ENCODE results near the gene CLPTM1. TPM values are rescaled to one million over a fixed set of nuclear protein-coding genes. Genes with fewer than 3 reads are reported as not detected.
A peak's percentile ranks its signal among the peaks of the same experiment; 100 is the strongest.
"Not testable (repeated sequence)": the region's sequence is repeated elsewhere in the genome, so short reads cannot be mapped to it uniquely, and the experiment has no call there.

The CLPTM1 gene
- total RNA-seq, 2 donors from 2014 or later: 63.1 to 69.3 TPM

DNA sequence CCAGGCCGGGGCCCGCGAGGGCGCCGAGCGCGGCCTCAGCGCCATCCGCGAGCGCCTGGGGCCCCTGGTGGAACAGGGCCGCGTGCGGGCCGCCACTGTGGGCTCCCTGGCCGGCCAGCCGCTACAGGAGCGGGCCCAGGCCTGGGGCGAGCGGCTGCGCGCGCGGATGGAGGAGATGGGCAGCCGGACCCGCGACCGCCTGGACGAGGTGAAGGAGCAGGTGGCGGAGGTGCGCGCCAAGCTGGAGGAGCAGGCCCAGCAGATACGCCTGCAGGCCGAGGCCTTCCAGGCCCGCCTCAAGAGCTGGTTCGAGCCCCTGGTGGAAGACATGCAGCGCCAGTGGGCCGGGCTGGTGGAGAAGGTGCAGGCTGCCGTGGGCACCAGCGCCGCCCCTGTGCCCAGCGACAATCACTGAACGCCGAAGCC, 46.3 kb upstream of the CLPTM1 start:
- H3K27me3 ChIP-seq (replicated peaks; ENCODE audit: insufficient read depth): no peaks in the 10 kb centered on the region
- H3K36me3 ChIP-seq: no peaks in the 10 kb centered on the region
- no peaks in the 10 kb centered on the region for H3K9me3 ChIP-seq
- H3K4me1 ChIP-seq (ENCODE audit: control insufficient read depth in 1 of 2, low read depth in 2 of 2): peaks cover 0 to 7% of the 10 kb centered on the region in 2 donors
- DNase-seq (ENCODE audit: low spot score): no peak
- H3K4me3 ChIP-seq: no peak overlapping the region
- TF ChIP-seq CTCF (IDR thresholded peaks at IDR 0.05): no peak
- no peak overlapping the region for H3K27ac ChIP-seq
- ATAC-seq (ENCODE audit: insufficient number of reproducible peaks, low FRiP score, low read depth): no peak

DNA sequence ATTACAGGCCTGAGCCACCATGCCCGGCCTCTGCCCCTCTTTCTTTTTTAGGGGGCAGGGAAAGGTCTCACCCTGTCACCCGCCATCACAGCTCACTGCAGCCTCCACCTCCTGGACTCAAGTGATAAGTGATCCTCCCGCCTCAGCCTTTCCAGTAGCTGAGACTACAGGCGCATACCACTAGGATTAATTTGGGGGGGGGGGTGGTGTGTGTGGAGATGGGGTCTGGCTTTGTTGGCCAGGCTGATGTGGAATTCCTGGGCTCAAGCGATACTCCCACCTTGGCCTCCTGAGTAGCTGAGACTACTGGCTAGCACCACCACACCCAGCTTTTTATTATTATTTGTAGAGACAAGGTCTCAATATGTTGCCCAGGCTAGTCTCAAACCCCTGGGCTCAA, 45.4 kb upstream of the CLPTM1 start:
- no peak overlapping the region for H3K27ac ChIP-seq
- DNase-seq (ENCODE audit: low spot score): no peak
- ATAC-seq (ENCODE audit: insufficient number of reproducible peaks, low FRiP score, low read depth): no peak
- no peak for TF ChIP-seq CTCF (IDR thresholded peaks at IDR 0.05)
- H3K4me1 ChIP-seq (ENCODE audit: control insufficient read depth in 1 of 2, low read depth in 2 of 2): peaks cover 0 to 14% of the 10 kb centered on the region in 2 donors
- no peaks in the 10 kb centered on the region for H3K27me3 ChIP-seq (replicated peaks; ENCODE audit: insufficient read depth)
- no peaks in the 10 kb centered on the region for H3K9me3 ChIP-seq
- H3K4me3 ChIP-seq: no peak overlapping the region
- H3K36me3 ChIP-seq: no peaks in the 10 kb centered on the region

DNA sequence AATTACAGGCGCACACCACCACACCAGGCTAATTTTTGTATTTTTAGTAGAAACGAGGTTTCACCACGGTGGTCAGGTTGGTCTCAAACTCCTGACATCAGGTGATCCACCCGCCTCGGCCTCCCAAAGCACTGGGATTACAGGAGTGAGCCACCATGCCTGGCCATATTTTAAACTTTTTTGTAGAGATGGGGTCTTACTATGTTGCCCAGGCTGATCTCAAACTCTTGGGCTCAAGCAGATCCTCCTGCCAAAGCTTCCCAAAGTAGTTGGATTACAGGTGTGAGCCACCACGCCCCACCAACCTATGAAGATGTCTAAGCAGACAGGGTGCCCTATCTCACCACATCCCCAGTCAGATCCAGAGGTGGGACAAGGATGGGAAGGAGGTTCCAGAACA, 43.3 kb upstream of the CLPTM1 start:
- H3K36me3 ChIP-seq; H3K9me3 ChIP-seq; H3K27ac ChIP-seq; H3K27me3 ChIP-seq (replicated peaks; ENCODE audit: insufficient read depth); ATAC-seq (ENCODE audit: insufficient number of reproducible peaks, low FRiP score, low read depth); H3K4me3 ChIP-seq; DNase-seq (ENCODE audit: low spot score): not testable (repeated sequence)
- peaks cover 0 to 15% of the 10 kb centered on the region in 2 donors for H3K4me1 ChIP-seq (ENCODE audit: control insufficient read depth in 1 of 2, low read depth in 2 of 2)

DNA sequence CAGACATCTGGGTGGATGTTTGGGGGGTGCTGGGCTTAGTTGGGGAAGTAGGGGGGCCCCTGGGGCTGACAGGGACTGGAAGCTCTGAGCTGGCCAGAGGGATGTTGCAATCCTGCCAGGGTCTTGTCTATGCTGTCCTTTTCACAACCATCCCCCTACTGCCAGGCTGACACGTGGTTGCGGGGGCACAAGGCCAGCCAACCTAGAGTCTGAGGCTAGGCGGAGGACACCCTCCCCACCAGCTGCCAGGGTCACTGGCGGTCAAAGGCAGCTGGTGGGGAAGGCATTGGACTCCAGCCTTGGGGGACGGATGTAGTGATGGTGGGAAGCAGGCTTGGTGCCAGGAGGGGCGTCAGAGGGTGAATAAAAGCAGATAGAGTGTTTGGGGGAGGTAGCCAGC, 42.3 kb upstream of the CLPTM1 start:
- DNase-seq (ENCODE audit: low spot score) (no peak), ATAC-seq (ENCODE audit: insufficient number of reproducible peaks, low FRiP score, low read depth) (no peak)
- no peaks in the 10 kb centered on the region for H3K9me3 ChIP-seq
- H3K27ac ChIP-seq: no peak overlapping the region
- H3K4me1 ChIP-seq (ENCODE audit: control insufficient read depth in 1 of 2, low read depth in 2 of 2): peaks cover 0 to 15% of the 10 kb centered on the region in 2 donors
- H3K36me3 ChIP-seq: no peaks in the 10 kb centered on the region
- TF ChIP-seq CTCF (IDR thresholded peaks at IDR 0.05): no peak
- H3K4me3 ChIP-seq: no peak overlapping the region
- H3K27me3 ChIP-seq (replicated peaks; ENCODE audit: insufficient read depth): no peaks in the 10 kb centered on the region

- peak overlapping the region; percentile 72 for H3K4me3 ChIP-seq
- DNase-seq (ENCODE audit: low spot score); H3K36me3 ChIP-seq; H3K27me3 ChIP-seq (replicated peaks; ENCODE audit: insufficient read depth); H3K9me3 ChIP-seq; ATAC-seq (ENCODE audit: insufficient number of reproducible peaks, low FRiP score, low read depth); H3K27ac ChIP-seq: not testable (repeated sequence)
- peaks cover 0 to 15% of the 10 kb centered on the region in 2 donors for H3K4me1 ChIP-seq (ENCODE audit: control insufficient read depth in 1 of 2, low read depth in 2 of 2)
Measured at GRCh38 chr19:44913512-44914432, 41.4 kb upstream of the CLPTM1 start.

DNA sequence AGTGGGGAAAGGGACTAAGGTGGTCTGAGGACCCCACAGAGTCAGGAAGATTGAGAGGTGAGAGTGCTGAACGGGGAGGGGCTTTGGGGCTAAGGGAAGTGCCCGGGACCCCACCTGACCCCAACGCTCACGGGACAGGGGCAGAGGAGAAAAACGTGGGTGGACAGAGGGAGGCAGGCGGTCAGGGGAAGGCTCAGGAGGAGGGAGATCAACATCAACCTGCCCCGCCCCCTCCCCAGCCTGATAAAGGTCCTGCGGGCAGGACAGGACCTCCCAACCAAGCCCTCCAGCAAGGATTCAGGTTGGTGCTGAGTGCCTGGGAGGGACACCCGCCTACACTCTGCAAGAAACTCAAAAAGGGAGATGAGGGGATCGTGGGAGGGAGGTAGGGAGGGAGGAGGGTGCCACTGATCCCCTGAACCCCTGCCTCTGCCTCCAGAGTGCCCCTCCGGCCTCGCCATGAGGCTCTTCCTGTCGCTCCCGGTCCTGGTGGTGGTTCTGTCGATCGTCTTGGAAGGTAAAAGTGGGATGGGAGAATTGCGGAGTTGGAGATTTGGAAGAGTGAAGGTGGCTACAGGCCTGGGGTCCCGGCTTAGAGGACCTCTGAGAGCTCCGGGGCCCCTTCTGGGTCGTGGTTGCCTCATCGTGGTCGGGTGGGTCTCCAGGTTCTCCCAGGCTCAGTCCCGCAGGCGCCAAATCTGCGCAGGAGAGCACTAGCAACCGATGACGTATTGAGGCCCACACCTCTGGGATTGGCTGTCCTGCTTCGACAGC, 40.6 kb upstream of the CLPTM1 start, which contains the start of gene APOC1:
Gene APOC1 (plus strand): TSS at position 176 of the 774 bp plus-strand sequence. CDS start 284 bp downstream, at position 460.
- not testable (repeated sequence) for H3K27me3 ChIP-seq (replicated peaks; ENCODE audit: insufficient read depth); H3K36me3 ChIP-seq; H3K27ac ChIP-seq; H3K9me3 ChIP-seq
- H3K4me3 ChIP-seq: peak within 1 kb of the TSS; percentile 72
- ATAC-seq (ENCODE audit: insufficient number of reproducible peaks, low FRiP score, low read depth) (peak; percentile 89), DNase-seq (ENCODE audit: low spot score) (peak; percentile 58)
- peaks cover 0 to 15% of the 10 kb centered on the region in 2 donors for H3K4me1 ChIP-seq (ENCODE audit: control insufficient read depth in 1 of 2, low read depth in 2 of 2)
